GM23248 (cell line): ENCODE data around the gene PSMG4. TPM values are rescaled to one million over a fixed set of nuclear protein-coding genes. Genes with fewer than 3 reads are reported as not detected.

Experiments
- DNase-seq: peaks from one replicate; pipeline ENCODE4 v3.0.0-alpha.2; 2015
- H2AFZ ChIP-seq: fragments of 200-600 bp; sonication (generic); 2 replicates; pipeline ENCODE4 v1.6.1; 2016; ENCODE audit warnings: antibody characterized with exemption
- H3F3A ChIP-seq: fragments of 200-600 bp; sonication (generic); 2 replicates; pipeline ENCODE4 v1.6.1; 2016; ENCODE audit warnings: mild to moderate bottlenecking, antibody characterized with exemption, mixed run types; ENCODE audit not compliant: insufficient read depth
- H3K27ac ChIP-seq: fragments of 200-600 bp; sonication (generic); 2 replicates; pipeline ENCODE4 v1.5.1; 2016; ENCODE audit warnings: mild to moderate bottlenecking
- H3K27me3 ChIP-seq: fragments of 200-600 bp; sonication (generic); replicated peaks from 2 replicates; pipeline ENCODE4 v1.6.1; 2016; ENCODE audit warnings: mild to moderate bottlenecking; ENCODE audit not compliant: insufficient read depth
- H3K36me3 ChIP-seq: fragments of 200-600 bp; sonication (generic); 2 replicates; pipeline ENCODE4 v1.6.1; 2016; ENCODE audit warnings: low read depth, mild to moderate bottlenecking
- H3K4me1 ChIP-seq: fragments of 200-600 bp; sonication (generic); 2 replicates; pipeline ENCODE4 v1.6.1; 2016; ENCODE audit warnings: mild to moderate bottlenecking; ENCODE audit not compliant: insufficient read depth
- H3K4me2 ChIP-seq: fragments of 200-600 bp; sonication (generic); one replicate; pipeline ENCODE4 v1.6.1; 2016; ENCODE audit warnings: mild to moderate bottlenecking; ENCODE audit not compliant: unreplicated experiment
- H3K4me3 ChIP-seq: fragments of 200-600 bp; sonication (generic); 2 replicates; pipeline ENCODE4 v1.5.1; 2016; ENCODE audit warnings: mild to moderate bottlenecking
- H3K79me2 ChIP-seq: fragments of 200-600 bp; sonication (generic); 2 replicates; pipeline ENCODE4 v1.6.1; 2016; ENCODE audit warnings: mild to moderate bottlenecking; ENCODE audit not compliant: insufficient read depth
- H3K9ac ChIP-seq: fragments of 200-600 bp; sonication (generic); 2 replicates; pipeline ENCODE4 v1.6.1; 2016; ENCODE audit warnings: mild to moderate bottlenecking
- H3K9me2 ChIP-seq: fragments of 200-600 bp; sonication (generic); 2 replicates; pipeline ENCODE4 v1.6.1; 2016; ENCODE audit warnings: mixed run types, mild to moderate bottlenecking, moderate library complexity; ENCODE audit not compliant: insufficient read depth
- H3K9me3 ChIP-seq: fragments of 200-600 bp; sonication (generic); one replicate; pipeline ENCODE4 v1.6.1; 2017; ENCODE audit warnings: low read depth
- H4K20me1 ChIP-seq: fragments of 200-600 bp; sonication (generic); 2 replicates; pipeline ENCODE4 v1.6.0; 2016; ENCODE audit not compliant: insufficient read depth
- EZH2 ChIP-seq: fragments of 200-600 bp; sonication (generic); IDR thresholded peaks from 2 replicates; pipeline ENCODE4 v1.6.1; 2018; ENCODE audit warnings: antibody characterized with exemption, mild to moderate bottlenecking; ENCODE audit not compliant: insufficient read depth, poor library complexity, severe bottlenecking
- EZH2phosphoT487 ChIP-seq: fragments of 200-600 bp; sonication (generic); IDR thresholded peaks from 2 replicates; pipeline ENCODE4 v1.6.1; 2018; ENCODE audit warnings: antibody characterized with exemption, moderate library complexity, mild to moderate bottlenecking, low read depth; ENCODE audit not compliant: insufficient read depth
- WGBS, 2 experiments: methylation state at CpG; one replicate each; pipeline ENCODE4 v1.1.6; 2015 to 2017; ENCODE audit warnings: low lambda C conversion rate in 2 of 2, low coverage in 1 of 2; ENCODE audit errors: missing lambda C conversion rate in 2 of 2; 5-methylcytosine and 5-hydroxymethylcytosine counted together
- in situ Hi-C: fragments of 300-500 bp; cut with MboI; formaldehyde crosslinking; loops from 2 replicates; pipeline ENCODE4 v1.15.0; 2020
- polyA plus RNA-seq: library from polyadenylated mRNA; unstranded; fragments of >200 nt; fragmentation: Nextera tagmentation; extraction: Ambion mirVana; gene quantifications from 2 replicates; pipeline ENCODE4 v1.2.1, GENCODE V29; 2016
- total RNA-seq: library from RNA; depleted of rRNA; stranded (reverse); fragments of >200 nt; shearing (Covaris generic); gene quantifications from 2 replicates; pipeline ENCODE4 v1.2.3, GENCODE V29; 2014

PSMG4 gene
- total and polyA plus RNA-seq, 2 experiments from 2014 or later = 20.0 to 46.9 TPM

- Histone ChIP-seq H3K27me3 (no peaks in the 10 kb centered on the region), H3K27ac (no peak overlapping the region), H2AFZ (no peak overlapping the region), H3K9ac (no peak overlapping the region), H4K20me1 (no peaks in the 10 kb centered on the region), H3K4me2 (no peak overlapping the region), H3K4me3 (no peak overlapping the region), H3K4me1 (peaks cover 12% of the 10 kb centered on the region), H3F3A (no peaks in the 10 kb centered on the region), H3K36me3 (no peaks in the 10 kb centered on the region), H3K9me3 (no peaks in the 10 kb centered on the region), H3K9me2 (no peaks in the 10 kb centered on the region), H3K79me2 (peaks cover 57% of the 10 kb centered on the region)
- no peak for DNase-seq
- 56 to 59% methylated on average over 6 of the region's 6 CpGs for WGBS, 2 experiments
- in situ Hi-C loops = no loop called here
- TF ChIP-seq EZH2phosphoT487 = no peak
- TF ChIP-seq EZH2 = no peak
These were observed 2.7 kb downstream of the PSMG4 start for GRCh38 chr6:3261518-3261820.

GRCh38 chr6:3261921-3262320 is 3.2 kb downstream of the PSMG4 start:
- Histone ChIP-seq H2AFZ (no peak overlapping the region), H3K27ac (no peak overlapping the region), H3F3A (no peaks in the 10 kb centered on the region), H3K4me3 (no peak overlapping the region), H3K9ac (no peak overlapping the region), H3K27me3 (no peaks in the 10 kb centered on the region), H3K9me3 (no peaks in the 10 kb centered on the region), H3K36me3 (no peaks in the 10 kb centered on the region), H3K79me2 (peaks cover 57% of the 10 kb centered on the region), H3K4me1 (peaks cover 12% of the 10 kb centered on the region), H3K9me2 (no peaks in the 10 kb centered on the region), H4K20me1 (no peaks in the 10 kb centered on the region), H3K4me2 (no peak overlapping the region)
- TF ChIP-seq EZH2 = no peak
- no peak for TF ChIP-seq EZH2phosphoT487
- in situ Hi-C loops = no loop called here
- 65 to 71% methylated on average over 8 of the region's 8 CpGs for WGBS, 2 experiments
- DNase-seq = no peak

GRCh38 chr6:3263096-3263495 is 4.3 kb downstream of the PSMG4 start:
- no peak for DNase-seq
- 76% methylated on average over 6 of the region's 6 CpGs for WGBS, 2 experiments
- Histone ChIP-seq H3K27me3 (no peaks in the 10 kb centered on the region), H3K4me2 (no peak overlapping the region), H3F3A (no peaks in the 10 kb centered on the region), H3K4me1 (peaks cover 12% of the 10 kb centered on the region), H3K9ac (no peak overlapping the region), H3K4me3 (no peak overlapping the region), H3K27ac (no peak overlapping the region), H2AFZ (no peak overlapping the region), H3K9me3 (no peaks in the 10 kb centered on the region), H3K79me2 (peaks cover 65% of the 10 kb centered on the region), H3K9me2 (no peaks in the 10 kb centered on the region), H4K20me1 (no peaks in the 10 kb centered on the region), H3K36me3 (no peaks in the 10 kb centered on the region; the same call in 1 of the 2 replicates)
- no peak for TF ChIP-seq EZH2
- no peak for TF ChIP-seq EZH2phosphoT487
- in situ Hi-C loops = no loop called here

- Histone ChIP-seq H3K9me2 (no peaks in the 10 kb centered on the region), H3K9ac (no peak overlapping the region), H3K27me3 (no peaks in the 10 kb centered on the region), H3K4me1 (peaks cover 10% of the 10 kb centered on the region), H3K4me3 (no peak overlapping the region), H3F3A (no peaks in the 10 kb centered on the region), H4K20me1 (no peaks in the 10 kb centered on the region), H2AFZ (no peak overlapping the region), H3K9me3 (no peaks in the 10 kb centered on the region), H3K79me2 (peaks cover 61% of the 10 kb centered on the region), H3K36me3 (no peaks in the 10 kb centered on the region; the same call in 1 of the 2 replicates), H3K4me2 (no peak overlapping the region), H3K27ac (no peak overlapping the region)
- no peak for TF ChIP-seq EZH2phosphoT487
- DNase-seq = no peak
- 78 to 86% methylated on average over 3 of the region's 3 CpGs for WGBS, 2 experiments
- in situ Hi-C loops = no loop called here
These were observed 5.6 kb downstream of the PSMG4 start for GRCh38 chr6:3264356-3264755.

GRCh38 chr6:3265671-3266070 is 6.9 kb downstream of the PSMG4 start:
- no peaks in the 10 kb centered on the region for H3K9me2 ChIP-seq
- no peak overlapping the region for H3K9ac ChIP-seq
- no peaks in the 10 kb centered on the region for H3F3A ChIP-seq
- no peaks in the 10 kb centered on the region for H4K20me1 ChIP-seq
- H3K27me3 ChIP-seq = no peaks in the 10 kb centered on the region
- H3K27ac ChIP-seq = no peak overlapping the region
- no peak overlapping the region for H2AFZ ChIP-seq
- TF ChIP-seq EZH2 (no peak), EZH2phosphoT487 (no peak)
- 62 to 65% methylated on average over 9 of the region's 9 CpGs for WGBS, 2 experiments
- no peaks in the 10 kb centered on the region for H3K9me3 ChIP-seq
- H3K79me2 ChIP-seq = peaks cover 49% of the 10 kb centered on the region
- no peak overlapping the region for H3K4me3 ChIP-seq
- in situ Hi-C loops = no loop called here
- no peaks in the 10 kb centered on the region; the same call in 1 of the 2 replicates for H3K36me3 ChIP-seq
- no peak overlapping the region for H3K4me2 ChIP-seq
- H3K4me1 ChIP-seq = peaks cover 2% of the 10 kb centered on the region
- no peak for DNase-seq
